ENCODE results near the gene ARID3A.

Gene ARID3A

GRCh38 chr19:931860-932647, 6.2 kb downstream of the ARID3A start:
- H3K4me1 ChIP-seq (ENCODE audit: control insufficient read depth in 2 of 2, insufficient read depth in 2 of 2, low read length in 2 of 2): peaks cover 17 to 27% of the 10 kb centered on the region in 2 donors
- no peaks in the 10 kb centered on the region for H3K27me3 ChIP-seq (ENCODE audit: control insufficient read depth in 2 of 2, insufficient read depth in 2 of 2, low read length in 2 of 2)
- no peak overlapping the region for H3K4me3 ChIP-seq (ENCODE audit: low read length in 2 of 2)
- no peak overlapping the region for H3K27ac ChIP-seq (ENCODE audit: low read depth in 2 of 2, low read length in 2 of 2)
- H3K36me3 ChIP-seq (ENCODE audit: control insufficient read depth in 2 of 2, insufficient read depth in 2 of 2, low read length in 2 of 2): no peaks in the 10 kb centered on the region
- no peak overlapping the region for H3K9ac ChIP-seq (ENCODE audit: low read depth in 1 of 2, low read length in 2 of 2)
- H3K9me3 ChIP-seq (ENCODE audit: control insufficient read depth in 2 of 2, low read length in 2 of 2): no peaks in the 10 kb centered on the region

- no peaks in the 10 kb centered on the region for H3K9me3 ChIP-seq (ENCODE audit: control insufficient read depth in 2 of 2, low read length in 2 of 2)
- no peaks in the 10 kb centered on the region for H3K36me3 ChIP-seq (ENCODE audit: control insufficient read depth in 2 of 2, insufficient read depth in 2 of 2, low read length in 2 of 2)
- H3K27ac ChIP-seq (ENCODE audit: low read depth in 2 of 2, low read length in 2 of 2): peak overlapping the region; percentile 28 to 48
- no peak overlapping the region for H3K9ac ChIP-seq (ENCODE audit: low read depth in 1 of 2, low read length in 2 of 2)
- H3K4me1 ChIP-seq (ENCODE audit: control insufficient read depth in 2 of 2, insufficient read depth in 2 of 2, low read length in 2 of 2): peaks cover 17 to 24% of the 10 kb centered on the region in 2 donors
- no peak overlapping the region for H3K4me3 ChIP-seq (ENCODE audit: low read length in 2 of 2)
- H3K27me3 ChIP-seq (ENCODE audit: control insufficient read depth in 2 of 2, insufficient read depth in 2 of 2, low read length in 2 of 2): no peaks in the 10 kb centered on the region
Observed at GRCh38 chr19:932648-933552, 7.1 kb downstream of the ARID3A start.

- Histone ChIP-seq H3K9ac (ENCODE audit: low read depth in 1 of 2, low read length in 2 of 2) (no peak overlapping the region), H3K27ac (ENCODE audit: low read depth in 2 of 2, low read length in 2 of 2) (peak overlapping the region; percentile 28 to 48), H3K27me3 (ENCODE audit: control insufficient read depth in 2 of 2, insufficient read depth in 2 of 2, low read length in 2 of 2) (no peaks in the 10 kb centered on the region), H3K36me3 (ENCODE audit: control insufficient read depth in 2 of 2, insufficient read depth in 2 of 2, low read length in 2 of 2) (no peaks in the 10 kb centered on the region), H3K9me3 (ENCODE audit: control insufficient read depth in 2 of 2, low read length in 2 of 2) (no peaks in the 10 kb centered on the region), H3K4me3 (ENCODE audit: low read length in 2 of 2) (no peak overlapping the region), H3K4me1 (ENCODE audit: control insufficient read depth in 2 of 2, insufficient read depth in 2 of 2, low read length in 2 of 2) (peaks cover 17 to 24% of the 10 kb centered on the region in 2 donors)
Observed at GRCh38 chr19:933553-933882, 7.7 kb downstream of the ARID3A start.

GRCh38 chr19:934197-934840, 8.5 kb downstream of the ARID3A start:
- no peaks in the 10 kb centered on the region for H3K9me3 ChIP-seq (ENCODE audit: control insufficient read depth in 2 of 2, low read length in 2 of 2)
- H3K27ac ChIP-seq (ENCODE audit: low read depth in 2 of 2, low read length in 2 of 2): peak overlapping the region; percentile 73 to 76
- H3K4me3 ChIP-seq (ENCODE audit: low read length in 2 of 2): no peak overlapping the region
- H3K4me1 ChIP-seq (ENCODE audit: control insufficient read depth in 2 of 2, insufficient read depth in 2 of 2, low read length in 2 of 2): peaks cover 17 to 24% of the 10 kb centered on the region in 2 donors
- peak overlapping the region in 1 of 2 donors; percentile 63 for H3K9ac ChIP-seq (ENCODE audit: low read depth in 1 of 2, low read length in 2 of 2)
- no peaks in the 10 kb centered on the region for H3K27me3 ChIP-seq (ENCODE audit: control insufficient read depth in 2 of 2, insufficient read depth in 2 of 2, low read length in 2 of 2)
- H3K36me3 ChIP-seq (ENCODE audit: control insufficient read depth in 2 of 2, insufficient read depth in 2 of 2, low read length in 2 of 2): no peaks in the 10 kb centered on the region

GRCh38 chr19:934865-935479, 9.1 kb downstream of the ARID3A start:
- H3K9me3 ChIP-seq (ENCODE audit: control insufficient read depth in 2 of 2, low read length in 2 of 2): no peaks in the 10 kb centered on the region
- peaks cover 17 to 24% of the 10 kb centered on the region in 2 donors for H3K4me1 ChIP-seq (ENCODE audit: control insufficient read depth in 2 of 2, insufficient read depth in 2 of 2, low read length in 2 of 2)
- H3K27ac ChIP-seq (ENCODE audit: low read depth in 2 of 2, low read length in 2 of 2): peak overlapping the region; percentile 73 to 76
- H3K36me3 ChIP-seq (ENCODE audit: control insufficient read depth in 2 of 2, insufficient read depth in 2 of 2, low read length in 2 of 2): no peaks in the 10 kb centered on the region
- peak overlapping the region in 1 of 2 donors; percentile 63 for H3K9ac ChIP-seq (ENCODE audit: low read depth in 1 of 2, low read length in 2 of 2)
- no peaks in the 10 kb centered on the region for H3K27me3 ChIP-seq (ENCODE audit: control insufficient read depth in 2 of 2, insufficient read depth in 2 of 2, low read length in 2 of 2)
- H3K4me3 ChIP-seq (ENCODE audit: low read length in 2 of 2): peak overlapping the region in 1 of 2 donors; percentile 26

GRCh38 chr19:936175-936546, 10.3 kb downstream of the ARID3A start:
- Histone ChIP-seq H3K4me1 (ENCODE audit: control insufficient read depth in 2 of 2, insufficient read depth in 2 of 2, low read length in 2 of 2) (peaks cover 26 to 33% of the 10 kb centered on the region in 2 donors), H3K27me3 (ENCODE audit: control insufficient read depth in 2 of 2, insufficient read depth in 2 of 2, low read length in 2 of 2) (no peaks in the 10 kb centered on the region), H3K4me3 (ENCODE audit: low read length in 2 of 2) (no peak overlapping the region), H3K27ac (ENCODE audit: low read depth in 2 of 2, low read length in 2 of 2) (no peak overlapping the region), H3K9me3 (ENCODE audit: control insufficient read depth in 2 of 2, low read length in 2 of 2) (no peaks in the 10 kb centered on the region), H3K36me3 (ENCODE audit: control insufficient read depth in 2 of 2, insufficient read depth in 2 of 2, low read length in 2 of 2) (no peaks in the 10 kb centered on the region), H3K9ac (ENCODE audit: low read depth in 1 of 2, low read length in 2 of 2) (no peak overlapping the region)

GRCh38 chr19:937259-937694, 11.4 kb downstream of the ARID3A start:
- no peak overlapping the region for H3K4me3 ChIP-seq (ENCODE audit: low read length in 2 of 2)
- H3K9ac ChIP-seq (ENCODE audit: low read depth in 1 of 2, low read length in 2 of 2): no peak overlapping the region
- H3K36me3 ChIP-seq (ENCODE audit: control insufficient read depth in 2 of 2, insufficient read depth in 2 of 2, low read length in 2 of 2): no peaks in the 10 kb centered on the region
- no peak overlapping the region for H3K27ac ChIP-seq (ENCODE audit: low read depth in 2 of 2, low read length in 2 of 2)
- no peaks in the 10 kb centered on the region for H3K9me3 ChIP-seq (ENCODE audit: control insufficient read depth in 2 of 2, low read length in 2 of 2)
- H3K4me1 ChIP-seq (ENCODE audit: control insufficient read depth in 2 of 2, insufficient read depth in 2 of 2, low read length in 2 of 2): peaks cover 36 to 43% of the 10 kb centered on the region in 2 donors
- H3K27me3 ChIP-seq (ENCODE audit: control insufficient read depth in 2 of 2, insufficient read depth in 2 of 2, low read length in 2 of 2): no peaks in the 10 kb centered on the region

GRCh38 chr19:938233-938923, 12.5 kb downstream of the ARID3A start:
- Histone ChIP-seq H3K27ac (ENCODE audit: low read depth in 2 of 2, low read length in 2 of 2) (no peak overlapping the region), H3K4me3 (ENCODE audit: low read length in 2 of 2) (no peak overlapping the region), H3K4me1 (ENCODE audit: control insufficient read depth in 2 of 2, insufficient read depth in 2 of 2, low read length in 2 of 2) (peaks cover 31 to 36% of the 10 kb centered on the region in 2 donors), H3K27me3 (ENCODE audit: control insufficient read depth in 2 of 2, insufficient read depth in 2 of 2, low read length in 2 of 2) (no peaks in the 10 kb centered on the region), H3K9me3 (ENCODE audit: control insufficient read depth in 2 of 2, low read length in 2 of 2) (no peaks in the 10 kb centered on the region), H3K9ac (ENCODE audit: low read depth in 1 of 2, low read length in 2 of 2) (no peak overlapping the region), H3K36me3 (ENCODE audit: control insufficient read depth in 2 of 2, insufficient read depth in 2 of 2, low read length in 2 of 2) (no peaks in the 10 kb centered on the region)

- Histone ChIP-seq H3K36me3 (ENCODE audit: control insufficient read depth in 2 of 2, insufficient read depth in 2 of 2, low read length in 2 of 2) (no peaks in the 10 kb centered on the region), H3K4me3 (ENCODE audit: low read length in 2 of 2) (no peak overlapping the region), H3K9ac (ENCODE audit: low read depth in 1 of 2, low read length in 2 of 2) (no peak overlapping the region), H3K27me3 (ENCODE audit: control insufficient read depth in 2 of 2, insufficient read depth in 2 of 2, low read length in 2 of 2) (no peaks in the 10 kb centered on the region), H3K27ac (ENCODE audit: low read depth in 2 of 2, low read length in 2 of 2) (no peak overlapping the region), H3K4me1 (ENCODE audit: control insufficient read depth in 2 of 2, insufficient read depth in 2 of 2, low read length in 2 of 2) (peaks cover 35 to 36% of the 10 kb centered on the region in 2 donors), H3K9me3 (ENCODE audit: control insufficient read depth in 2 of 2, low read length in 2 of 2) (no peaks in the 10 kb centered on the region)
Observed at GRCh38 chr19:939439-939838, 13.6 kb downstream of the ARID3A start.
